Measurements from ENCODE around the gene TRIM10.

The TRIM10 gene

GRCh38 chr6:30160785-30161531 is at the start of gene TRIM10:
TRIM10 (minus strand) TSS chr6:30161211; CDS start chr6:30160858, 353 bp downstream.
- no peak for DNase-seq

DNA sequence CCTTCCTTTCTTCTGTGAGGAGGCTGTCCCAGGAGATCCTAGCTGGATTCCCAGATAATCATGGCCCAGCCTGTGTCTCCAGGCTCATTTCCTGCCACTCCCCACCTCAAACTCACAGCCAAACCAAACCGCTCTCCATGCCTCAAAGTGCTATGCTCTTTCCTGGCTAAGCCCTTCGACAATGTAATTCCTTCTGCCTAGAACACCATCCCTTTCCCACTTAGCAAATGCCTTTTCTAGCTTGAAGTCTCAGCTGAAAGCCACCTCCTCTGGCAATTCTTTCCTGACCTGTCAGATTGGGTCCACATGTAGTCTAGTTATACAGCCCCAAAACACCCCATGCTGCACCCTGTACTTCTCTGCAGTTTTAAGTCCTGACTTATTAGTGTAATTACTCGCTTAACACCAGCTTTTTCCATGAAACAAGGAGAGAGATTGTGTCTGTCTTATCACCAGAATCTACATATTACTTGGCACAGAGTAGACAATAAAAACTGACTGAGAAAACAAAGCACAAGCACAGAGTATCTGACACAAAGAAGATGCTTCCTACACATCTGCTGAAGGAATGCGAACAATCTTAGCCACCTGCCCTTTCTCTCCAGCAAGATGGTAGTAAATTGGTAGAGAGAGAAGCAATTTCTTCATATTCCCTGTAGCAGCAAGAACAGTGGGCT is 46.7 kb upstream of the TRIM10 start:
- no peak for DNase-seq

DNA sequence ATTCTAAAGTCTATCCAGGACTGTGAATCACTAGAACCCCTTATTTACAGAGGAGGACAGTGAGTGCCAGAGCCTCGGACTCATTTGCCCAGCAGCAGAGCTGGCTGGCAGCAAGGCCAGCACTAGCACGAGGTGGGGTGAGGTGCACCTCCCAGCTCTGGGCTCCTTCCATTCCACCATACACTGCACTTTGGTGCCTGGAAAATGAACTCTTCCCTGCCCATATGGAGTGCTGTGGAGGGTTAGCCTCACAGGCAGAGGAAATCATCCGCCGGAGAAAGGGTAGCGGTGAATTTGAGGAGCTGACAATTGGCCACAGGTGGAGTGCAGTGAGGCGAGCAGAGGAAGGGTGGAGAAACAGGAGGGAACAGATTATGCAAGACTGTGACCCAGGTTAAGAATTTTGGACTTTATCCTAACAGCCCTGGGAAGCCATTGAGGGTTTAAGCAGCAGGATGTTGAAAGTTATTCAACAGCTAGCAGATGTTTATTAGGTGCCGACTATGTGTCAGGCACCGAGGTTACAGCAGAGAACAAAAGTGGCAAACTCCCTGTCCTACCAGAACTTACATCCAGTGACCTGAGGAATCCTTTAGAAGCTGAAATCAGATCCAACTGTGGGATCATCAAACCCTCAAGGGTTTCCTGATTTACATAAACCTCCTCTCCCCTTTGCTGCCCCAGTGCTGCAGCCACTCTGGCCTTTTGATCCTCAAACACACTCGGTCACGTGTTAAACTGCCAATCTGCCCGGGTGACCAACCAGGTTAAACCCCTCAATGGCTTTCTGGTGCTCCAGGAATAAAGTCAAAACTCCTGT is 46.0 kb upstream of the TRIM10 start:
- no peak for DNase-seq

DNA sequence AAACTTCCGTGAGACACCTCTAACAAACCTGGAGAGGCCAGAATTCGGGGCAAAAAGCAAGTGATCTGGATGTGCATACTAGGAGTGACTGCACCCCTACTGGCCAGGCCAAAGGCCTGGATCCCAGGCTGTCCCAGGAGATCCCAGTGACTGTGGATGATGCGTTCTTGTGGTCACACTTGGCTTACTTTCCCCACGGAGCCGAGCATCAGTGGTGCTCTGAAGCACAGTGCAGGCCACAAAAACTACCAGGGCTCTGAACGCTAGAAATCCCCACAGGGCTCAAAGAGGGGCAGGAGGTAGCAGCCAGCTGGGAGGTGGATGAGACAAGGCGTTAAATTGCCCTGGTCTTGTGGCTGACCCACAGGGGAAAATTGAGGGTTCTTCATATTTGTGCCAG is 45.1 kb upstream of the TRIM10 start:
- no peak for DNase-seq

DNA sequence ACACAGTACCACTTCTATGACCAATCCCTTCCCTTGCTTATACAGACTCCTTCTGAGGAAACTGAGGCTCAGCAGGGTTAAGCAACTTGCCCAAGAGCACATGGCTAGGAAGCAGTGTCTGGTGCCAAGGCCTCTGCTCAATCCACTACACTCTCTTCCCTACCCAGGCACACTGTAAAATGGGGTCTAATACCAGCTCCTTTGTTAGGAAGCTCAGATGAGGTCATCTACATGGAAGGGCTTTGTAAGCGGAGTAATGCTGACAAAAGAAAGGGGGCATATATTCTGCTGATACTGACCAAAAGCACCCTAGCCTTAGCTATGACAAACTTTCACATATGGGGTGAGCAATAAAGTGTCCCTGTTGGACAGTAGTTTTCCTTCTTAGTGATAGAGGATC is 43.1 kb upstream of the TRIM10 start:
- DNase-seq: no peak

DNA sequence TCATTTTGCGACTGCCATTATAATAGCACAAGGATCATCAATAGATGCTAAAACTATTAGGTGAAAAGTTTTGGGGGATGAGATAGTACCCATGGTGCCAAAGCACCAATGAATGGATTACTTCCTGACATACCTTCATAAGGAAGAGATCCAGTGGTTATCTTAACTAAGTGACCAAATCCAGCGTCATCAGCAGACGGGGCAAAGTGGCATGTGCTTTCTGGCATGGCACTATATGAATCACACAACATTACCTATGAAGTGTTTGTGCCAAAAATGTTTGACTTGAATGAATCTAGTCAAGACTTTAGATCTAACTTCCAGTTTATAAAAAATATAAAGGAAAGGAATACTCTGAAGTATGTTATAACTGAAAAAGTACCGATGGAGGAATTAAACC is 41.4 kb upstream of the TRIM10 start:
- no peak for DNase-seq

GRCh38 chr6:30200551-30201281 is 39.7 kb upstream of the TRIM10 start:
- DNase-seq: no peak

GRCh38 chr6:30198166-30199084 is 37.4 kb upstream of the TRIM10 start:
- DNase-seq: no peak

- DNase-seq: no peak
These were observed 35.4 kb upstream of the TRIM10 start for GRCh38 chr6:30196376-30196775.

DNA sequence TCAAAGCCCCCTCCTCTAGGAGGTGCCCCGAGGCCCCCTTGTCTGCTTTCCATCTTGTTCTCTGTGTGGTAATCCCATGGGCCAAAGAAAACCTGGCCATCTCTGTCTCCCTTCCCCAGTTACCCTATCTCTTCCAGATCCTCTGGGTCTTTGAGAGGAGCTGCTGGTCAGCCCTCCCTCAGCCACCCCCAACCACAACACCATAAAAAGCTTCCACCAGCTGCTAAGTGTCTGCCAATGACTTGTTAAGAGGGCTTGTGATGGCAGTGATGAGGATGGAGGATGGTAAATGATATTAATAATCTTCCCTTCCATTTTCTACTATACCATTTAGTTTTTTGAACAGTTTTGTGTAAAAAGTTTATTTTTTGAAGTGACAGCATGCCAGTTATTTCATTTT is 34.9 kb upstream of the TRIM10 start:
- no peak for DNase-seq

GRCh38 chr6:30194797-30195690 is 34.0 kb upstream of the TRIM10 start:
- no peak for DNase-seq

GRCh38 chr6:30192076-30192475 is 31.1 kb upstream of the TRIM10 start:
- no peak for DNase-seq

- no peak for DNase-seq
These were observed 27.5 kb upstream of the TRIM10 start for GRCh38 chr6:30188541-30188940.

DNA sequence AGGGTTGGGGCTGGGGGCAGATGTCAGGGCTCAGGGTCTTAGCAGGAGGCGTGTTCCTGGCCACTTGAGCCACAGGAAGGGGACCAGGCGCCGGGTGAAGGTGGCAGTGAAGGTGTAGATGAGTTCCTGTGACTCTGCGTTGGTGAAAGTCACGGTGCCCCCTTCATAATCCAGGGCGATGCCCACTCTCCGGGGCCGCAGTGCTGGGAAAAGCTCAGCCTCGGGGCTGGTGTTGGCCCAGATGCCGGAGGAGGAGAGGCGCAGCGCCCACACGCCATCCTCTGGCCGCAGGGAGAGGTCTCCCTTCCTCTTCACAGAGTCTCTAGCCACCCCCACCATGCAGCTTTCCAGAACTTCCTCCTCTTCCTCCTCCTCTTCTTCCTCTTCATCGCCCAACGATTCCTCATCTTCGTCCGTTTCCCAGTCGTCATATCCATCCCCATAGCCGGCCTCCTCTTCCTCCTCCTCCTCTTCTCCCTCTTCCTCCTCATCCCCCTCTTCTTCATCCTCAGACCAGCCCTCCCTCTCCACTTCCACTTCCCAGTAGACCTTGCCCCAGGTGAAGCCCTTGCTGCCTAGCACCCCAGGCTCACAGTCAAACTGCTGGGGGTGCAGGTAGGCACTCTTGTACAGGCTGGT is 25.0 kb upstream of the TRIM10 start:
- no peak for DNase-seq

DNA sequence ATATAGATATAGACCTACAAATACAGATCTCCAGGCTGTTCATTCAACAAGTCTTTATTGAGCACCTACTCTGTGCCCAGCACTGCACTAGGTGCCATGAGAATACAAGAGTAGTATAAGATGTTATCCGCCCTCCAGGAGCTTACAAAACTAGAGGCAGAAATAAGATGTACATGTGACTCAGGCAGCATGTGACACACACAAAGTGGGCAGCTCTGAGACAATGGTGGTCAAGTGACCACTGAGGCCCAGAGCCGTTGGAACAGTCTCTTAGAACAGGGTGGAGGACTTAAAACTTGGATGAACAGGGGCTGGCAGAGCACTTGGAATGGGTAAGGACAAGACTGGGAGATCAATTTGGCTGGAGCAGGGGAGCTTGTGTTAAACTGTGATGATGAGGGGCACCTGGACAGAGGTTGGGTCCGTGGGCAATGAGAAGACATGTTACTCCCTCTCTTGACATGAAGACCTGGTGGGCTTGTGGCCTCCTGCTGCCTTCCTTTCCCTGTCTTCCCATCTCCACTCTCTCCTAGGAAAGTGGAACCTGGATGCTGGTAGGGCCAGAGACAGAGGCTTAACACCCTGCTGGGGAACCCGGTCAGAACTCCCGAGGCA is 23.5 kb upstream of the TRIM10 start:
- no peak for DNase-seq

DNA sequence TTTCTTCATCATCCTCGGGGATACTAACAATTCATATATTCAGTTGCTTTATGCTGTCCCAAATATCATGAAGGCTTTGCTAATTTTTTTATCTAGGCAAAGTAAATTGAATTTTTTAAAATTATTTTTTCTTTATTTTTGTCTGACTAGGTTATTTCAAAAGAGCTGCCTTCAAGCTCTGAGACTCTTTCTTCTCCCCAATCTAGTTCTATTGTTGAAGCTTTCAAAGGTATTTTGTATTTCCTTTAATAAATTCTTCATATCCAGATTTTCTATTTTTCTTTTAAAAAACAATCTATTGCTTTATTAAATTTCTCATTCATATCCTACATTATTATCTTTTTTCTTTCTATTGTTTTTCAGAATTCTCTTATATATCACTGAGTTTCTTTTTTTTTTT is 19.1 kb upstream of the TRIM10 start:
- DNase-seq: no peak

- DNase-seq: no peak
These were observed 17.8 kb upstream of the TRIM10 start for GRCh38 chr6:30178837-30179236.

DNA sequence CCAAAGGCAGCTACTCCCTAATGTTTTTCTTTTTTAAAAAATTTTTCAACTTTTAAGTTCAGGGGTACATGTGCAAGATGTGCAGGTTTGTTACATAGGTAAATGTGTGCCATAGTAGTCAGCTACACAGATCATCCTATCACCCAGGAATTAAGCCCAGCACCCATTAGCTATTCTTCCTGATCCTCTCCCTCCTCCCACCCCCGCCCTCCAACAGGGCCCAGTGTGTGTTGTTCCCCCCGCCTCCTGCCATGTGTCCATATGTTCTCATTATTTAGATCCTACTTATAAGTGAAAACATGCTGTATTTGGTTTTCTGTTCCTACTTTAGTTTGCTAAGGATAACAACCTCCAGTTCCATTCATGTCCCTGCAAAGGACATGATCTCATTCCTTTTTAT is 14.8 kb upstream of the TRIM10 start:
- DNase-seq: no peak

DNA sequence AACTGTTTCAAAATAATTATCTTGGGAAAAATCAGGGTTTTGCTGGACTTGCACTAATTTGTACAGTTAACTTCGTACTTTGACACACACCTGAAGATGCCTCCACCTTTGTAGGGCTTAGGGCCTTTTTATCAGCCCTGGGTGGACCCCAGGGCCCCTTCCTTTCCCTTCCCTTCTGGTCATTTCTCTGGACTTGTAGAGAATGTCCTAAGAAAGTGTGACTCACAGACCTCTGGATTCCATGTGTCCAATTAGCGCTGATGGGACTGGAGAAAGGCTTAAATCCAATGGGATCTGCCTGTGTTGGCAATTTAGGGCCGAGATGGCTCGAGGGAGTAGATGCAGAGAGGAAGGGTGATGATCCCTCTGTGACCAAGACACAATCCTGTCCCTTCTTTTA is 11.7 kb upstream of the TRIM10 start:
- DNase-seq: no peak

Measured in stimulated activated naive CD4-positive, alpha-beta T cell treated with Interleukin-2 at 50 U/mL for 16 hours (primary cell).